ENCODE measurements around the gene TTLL1.

TTLL1 gene

DNA sequence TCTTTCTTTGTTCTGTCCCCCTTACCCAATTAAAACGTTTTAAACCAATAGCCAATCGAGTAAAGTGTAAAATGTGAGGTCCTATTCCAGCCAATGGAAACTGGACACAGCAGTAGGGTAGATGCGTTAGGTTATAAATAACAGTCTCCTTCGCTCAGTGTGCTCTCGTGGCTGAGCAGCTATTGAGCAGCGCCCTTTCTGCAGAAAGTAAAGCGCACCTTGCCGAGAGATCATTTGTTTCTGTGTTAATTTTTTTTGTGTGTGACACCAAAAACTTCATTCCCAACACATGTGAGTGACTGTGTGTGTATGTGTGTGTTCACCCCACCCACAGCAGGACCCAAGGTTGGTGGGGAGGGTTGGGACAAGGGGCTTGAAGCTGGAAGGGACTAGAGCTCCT is 7.2 kb upstream of the TTLL1 start:
- no peaks in the 10 kb centered on the region for H3K9me2 ChIP-seq (ENCODE audit: low read depth, low read length)
- H3K4me1 ChIP-seq (ENCODE audit: insufficient read depth, low read length, severe bottlenecking) = peaks cover 15% of the 10 kb centered on the region
- no peaks in the 10 kb centered on the region for H3K79me2 ChIP-seq (ENCODE audit: insufficient read depth, low read length)
- TF ChIP-seq, protein P1, sequence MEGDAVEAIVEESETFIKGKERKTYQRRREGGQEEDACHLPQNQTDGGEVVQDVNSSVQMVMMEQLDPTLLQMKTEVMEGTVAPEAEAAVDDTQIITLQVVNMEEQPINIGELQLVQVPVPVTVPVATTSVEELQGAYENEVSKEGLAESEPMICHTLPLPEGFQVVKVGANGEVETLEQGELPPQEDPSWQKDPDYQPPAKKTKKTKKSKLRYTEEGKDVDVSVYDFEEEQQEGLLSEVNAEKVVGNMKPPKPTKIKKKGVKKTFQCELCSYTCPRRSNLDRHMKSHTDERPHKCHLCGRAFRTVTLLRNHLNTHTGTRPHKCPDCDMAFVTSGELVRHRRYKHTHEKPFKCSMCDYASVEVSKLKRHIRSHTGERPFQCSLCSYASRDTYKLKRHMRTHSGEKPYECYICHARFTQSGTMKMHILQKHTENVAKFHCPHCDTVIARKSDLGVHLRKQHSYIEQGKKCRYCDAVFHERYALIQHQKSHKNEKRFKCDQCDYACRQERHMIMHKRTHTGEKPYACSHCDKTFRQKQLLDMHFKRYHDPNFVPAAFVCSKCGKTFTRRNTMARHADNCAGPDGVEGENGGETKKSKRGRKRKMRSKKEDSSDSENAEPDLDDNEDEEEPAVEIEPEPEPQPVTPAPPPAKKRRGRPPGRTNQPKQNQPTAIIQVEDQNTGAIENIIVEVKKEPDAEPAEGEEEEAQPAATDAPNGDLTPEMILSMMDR (IDR thresholded peaks at IDR 0.05; ENCODE audit: low read length) = no peak
- no peak for TF ChIP-seq EZH2 (IDR thresholded peaks at IDR 0.05; ENCODE audit: borderline replicate concordance, low read length)
- no peak overlapping the region for H3K9ac ChIP-seq (ENCODE audit: low read length)
- H3F3A ChIP-seq (ENCODE audit: insufficient read depth, low read length) = no peaks in the 10 kb centered on the region
- peaks cover 2% of the 10 kb centered on the region; the same call in 1 of the 2 replicates for H3K36me3 ChIP-seq (ENCODE audit: insufficient read depth, low read length)
- H3K4me3 ChIP-seq (ENCODE audit: low read depth, low read length, poor library complexity, severe bottlenecking) = no peak overlapping the region
- peaks cover 9% of the 10 kb centered on the region for H3K9me3 ChIP-seq (ENCODE audit: low read length)
- no peak overlapping the region for H3K4me2 ChIP-seq (ENCODE audit: low read length)
- no peak overlapping the region for H2AFZ ChIP-seq (ENCODE audit: low read length)
- no peaks in the 10 kb centered on the region for H4K20me1 ChIP-seq (ENCODE audit: insufficient read depth, low read length)
- H3K27me3 ChIP-seq (ENCODE audit: insufficient read depth, low read length) = no peaks in the 10 kb centered on the region
- no peak overlapping the region for H3K27ac ChIP-seq (ENCODE audit: low read depth, low read length, poor library complexity, severe bottlenecking)

DNA sequence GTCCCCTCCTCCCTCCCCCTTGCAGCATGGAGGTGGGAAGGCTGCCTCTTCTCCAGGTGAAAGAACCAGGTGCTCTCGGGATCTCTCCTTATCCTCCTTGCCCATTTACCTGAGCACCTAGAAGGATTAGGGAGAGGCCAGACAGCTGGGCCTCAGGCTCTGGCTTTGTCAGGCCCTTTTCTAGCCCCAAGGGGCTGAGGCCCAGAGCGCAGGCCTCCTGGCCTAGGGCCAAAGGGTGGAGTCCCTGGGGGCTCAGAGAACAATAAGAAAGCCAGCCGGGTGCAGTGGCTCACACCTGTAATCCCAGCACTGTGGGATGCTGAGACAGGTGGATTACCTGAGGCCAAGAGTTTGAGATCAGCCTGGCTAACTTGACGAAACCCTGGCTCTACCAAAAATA is 5.4 kb upstream of the TTLL1 start:
- no peak overlapping the region for H3K4me3 ChIP-seq (ENCODE audit: low read depth, low read length, poor library complexity, severe bottlenecking)
- H3F3A ChIP-seq (ENCODE audit: insufficient read depth, low read length) = 0 out of 2 replicates have a peak, but pooled peaks cover 3% of the 10 kb centered on the region
- H3K9ac ChIP-seq (ENCODE audit: low read length) = no peak overlapping the region
- no peak overlapping the region for H2AFZ ChIP-seq (ENCODE audit: low read length)
- no peaks in the 10 kb centered on the region for H3K27me3 ChIP-seq (ENCODE audit: insufficient read depth, low read length)
- H4K20me1 ChIP-seq (ENCODE audit: insufficient read depth, low read length) = no peaks in the 10 kb centered on the region
- H3K4me1 ChIP-seq (ENCODE audit: insufficient read depth, low read length, severe bottlenecking) = peaks cover 15% of the 10 kb centered on the region
- TF ChIP-seq EZH2 (IDR thresholded peaks at IDR 0.05; ENCODE audit: borderline replicate concordance, low read length) = no peak
- TF ChIP-seq, protein P1 (IDR thresholded peaks at IDR 0.05; ENCODE audit: low read length) = no peak
- H3K9me3 ChIP-seq (ENCODE audit: low read length) = peaks cover 9% of the 10 kb centered on the region
- no peaks in the 10 kb centered on the region for H3K9me2 ChIP-seq (ENCODE audit: low read depth, low read length)
- no peak overlapping the region for H3K4me2 ChIP-seq (ENCODE audit: low read length)
- H3K27ac ChIP-seq (ENCODE audit: low read depth, low read length, poor library complexity, severe bottlenecking) = no peak overlapping the region
- H3K79me2 ChIP-seq (ENCODE audit: insufficient read depth, low read length) = no peaks in the 10 kb centered on the region
- peaks cover 2% of the 10 kb centered on the region; the same call in 1 of the 2 replicates for H3K36me3 ChIP-seq (ENCODE audit: insufficient read depth, low read length)

DNA sequence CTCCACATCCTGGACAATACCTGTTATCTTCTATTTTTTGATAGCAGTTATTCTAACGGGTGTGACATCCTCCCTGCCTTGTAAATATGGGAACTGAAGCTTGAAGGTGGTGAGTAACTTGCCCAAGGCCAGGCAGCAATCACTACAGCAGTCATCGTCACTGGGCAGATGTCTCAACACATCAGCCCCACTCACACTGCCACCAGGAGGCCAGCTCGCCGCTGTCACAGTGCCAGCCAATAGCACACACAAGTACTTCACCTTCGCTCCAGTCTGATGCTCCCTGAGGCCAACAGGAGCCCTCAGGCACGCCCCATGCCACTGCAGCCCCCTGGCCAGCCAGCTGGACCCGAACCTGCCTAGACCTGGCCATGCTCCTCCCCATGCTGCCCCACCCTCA is 4.9 kb upstream of the TTLL1 start:
- Histone ChIP-seq H4K20me1 (ENCODE audit: insufficient read depth, low read length) (no peaks in the 10 kb centered on the region), H3K9me2 (ENCODE audit: low read depth, low read length) (no peaks in the 10 kb centered on the region), H3K4me1 (ENCODE audit: insufficient read depth, low read length, severe bottlenecking) (peaks cover 15% of the 10 kb centered on the region), H3K27me3 (ENCODE audit: insufficient read depth, low read length) (no peaks in the 10 kb centered on the region), H3F3A (ENCODE audit: insufficient read depth, low read length) (0 out of 2 replicates have a peak, but pooled peaks cover 3% of the 10 kb centered on the region), H3K9ac (ENCODE audit: low read length) (no peak overlapping the region), H3K27ac (ENCODE audit: low read depth, low read length, poor library complexity, severe bottlenecking) (no peak overlapping the region), H3K4me2 (ENCODE audit: low read length) (no peak overlapping the region), H3K4me3 (ENCODE audit: low read depth, low read length, poor library complexity, severe bottlenecking) (no peak overlapping the region), H3K79me2 (ENCODE audit: insufficient read depth, low read length) (no peaks in the 10 kb centered on the region), H3K9me3 (ENCODE audit: low read length) (peaks cover 9% of the 10 kb centered on the region), H3K36me3 (ENCODE audit: insufficient read depth, low read length) (peaks cover 2% of the 10 kb centered on the region; the same call in 1 of the 2 replicates), H2AFZ (ENCODE audit: low read length) (no peak overlapping the region)
- TF ChIP-seq, protein P1 (IDR thresholded peaks at IDR 0.05; ENCODE audit: low read length) = peak; percentile 40; the same call in 1 of the 2 replicates
- TF ChIP-seq EZH2 (IDR thresholded peaks at IDR 0.05; ENCODE audit: borderline replicate concordance, low read length) = no peak

Measured in OCI-LY1 (cell line).